Endothelial cell of umbilical vein (primary cell): ENCODE data around the gene KRT1.

Experiments used
- EZH2 ChIP-seq: IDR thresholded peaks from 2 replicates; pipeline ENCODE4 v1.6.1; 2012; ENCODE audit warnings: borderline replicate concordance, low read depth, mild to moderate bottlenecking, moderate library complexity, low read length, inconsistent platforms; ENCODE audit not compliant: severe bottlenecking
- MAX ChIP-seq: IDR thresholded peaks from 2 replicates; pipeline ENCODE4 v1.6.1; 2011; ENCODE audit not compliant: insufficient read depth, insufficient read length
- POLR2A ChIP-seq: IDR thresholded peaks from 2 replicates; pipeline ENCODE4 v1.6.1; 2012; ENCODE audit warnings: low read depth, mild to moderate bottlenecking, control low read depth, low read length
- TF ChIP-seq, protein P1 (sequence below), 2 donors: IDR thresholded peaks; 1 replicate in 1 of 2; 2 replicates in 1 of 2; pipeline ENCODE4 v1.5.1; 2011; ENCODE audit warnings: low read length in 2 of 2, mild to moderate bottlenecking in 2 of 2, moderate library complexity in 2 of 2, control low read depth in 1 of 2, inconsistent platforms in 1 of 2, low read depth in 1 of 2; ENCODE audit not compliant: insufficient read depth in 1 of 2; ENCODE audit errors: extremely low read depth in 1 of 2

DNA sequence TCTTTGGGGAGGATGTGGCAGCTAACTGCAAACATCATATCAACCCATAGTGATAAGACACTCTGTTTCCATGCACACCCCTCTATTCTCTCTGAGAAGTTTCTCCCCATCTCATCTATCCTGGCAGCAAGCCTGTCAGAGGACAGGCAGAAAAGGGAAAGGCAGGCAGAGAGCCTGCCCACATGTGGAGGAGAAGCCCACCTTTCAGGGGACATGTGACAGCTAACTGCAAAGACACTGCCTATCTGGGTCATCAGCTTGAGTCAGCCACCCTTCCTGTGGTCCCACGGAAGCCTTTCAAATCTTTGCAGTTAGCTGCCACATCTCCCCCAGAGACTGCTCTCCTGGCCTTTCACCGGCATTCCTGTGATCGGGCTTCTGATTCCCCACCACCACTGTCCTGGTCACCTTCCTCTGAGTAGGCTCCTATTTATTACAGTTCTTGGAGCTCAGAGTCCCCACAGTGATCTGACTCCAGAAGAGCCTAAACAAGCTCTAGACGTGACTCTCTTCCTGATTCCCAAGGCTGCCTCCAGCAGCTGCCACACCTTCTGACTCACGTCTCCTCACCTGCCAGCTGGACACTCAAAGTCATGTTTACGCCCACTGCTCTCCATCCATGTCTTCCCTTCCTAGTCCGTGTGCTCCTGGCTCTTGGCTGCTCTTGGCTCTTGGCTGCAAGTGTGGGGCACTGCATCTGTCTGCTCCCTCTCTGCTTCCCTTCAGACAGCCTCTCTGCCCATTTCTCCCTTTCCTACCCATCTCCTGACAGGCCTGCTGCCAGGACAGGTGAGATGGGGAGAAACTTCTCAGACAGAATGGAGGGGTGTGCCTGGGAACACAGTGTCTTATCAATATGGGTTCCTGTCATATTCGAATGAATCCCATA, 7.5 kb upstream of the KRT1 start:
- no peak for TF ChIP-seq MAX
- TF ChIP-seq, protein P1, sequence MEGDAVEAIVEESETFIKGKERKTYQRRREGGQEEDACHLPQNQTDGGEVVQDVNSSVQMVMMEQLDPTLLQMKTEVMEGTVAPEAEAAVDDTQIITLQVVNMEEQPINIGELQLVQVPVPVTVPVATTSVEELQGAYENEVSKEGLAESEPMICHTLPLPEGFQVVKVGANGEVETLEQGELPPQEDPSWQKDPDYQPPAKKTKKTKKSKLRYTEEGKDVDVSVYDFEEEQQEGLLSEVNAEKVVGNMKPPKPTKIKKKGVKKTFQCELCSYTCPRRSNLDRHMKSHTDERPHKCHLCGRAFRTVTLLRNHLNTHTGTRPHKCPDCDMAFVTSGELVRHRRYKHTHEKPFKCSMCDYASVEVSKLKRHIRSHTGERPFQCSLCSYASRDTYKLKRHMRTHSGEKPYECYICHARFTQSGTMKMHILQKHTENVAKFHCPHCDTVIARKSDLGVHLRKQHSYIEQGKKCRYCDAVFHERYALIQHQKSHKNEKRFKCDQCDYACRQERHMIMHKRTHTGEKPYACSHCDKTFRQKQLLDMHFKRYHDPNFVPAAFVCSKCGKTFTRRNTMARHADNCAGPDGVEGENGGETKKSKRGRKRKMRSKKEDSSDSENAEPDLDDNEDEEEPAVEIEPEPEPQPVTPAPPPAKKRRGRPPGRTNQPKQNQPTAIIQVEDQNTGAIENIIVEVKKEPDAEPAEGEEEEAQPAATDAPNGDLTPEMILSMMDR (IDR thresholded peaks at IDR 0.05; ENCODE audit: extremely low read depth in 1 of 2, insufficient read depth in 1 of 2, low read depth in 1 of 2, low read length in 2 of 2): no peak
- TF ChIP-seq POLR2A: no peak
- no peak for TF ChIP-seq EZH2
